HepG2 (cell line): ENCODE data around the gene PCED1B. TPM values are rescaled to one million over a fixed set of nuclear protein-coding genes. Genes with fewer than 3 reads are reported as not detected.

Experiments
- AHDC1 ChIP-seq: sonication (generic); formaldehyde crosslinking; IDR thresholded peaks from 2 replicates; pipeline ENCODE4 v1.5.1; 2020; ENCODE audit warnings: mild to moderate bottlenecking, missing genetic modification reagents, borderline replicate concordance
- AHR ChIP-seq: IDR thresholded peaks from 2 replicates; pipeline ENCODE4 v1.6.1; 2018; ENCODE audit warnings: missing genetic modification reagents, missing compliant biosample characterization
- MTERF4 ChIP-seq: sonication (generic); formaldehyde crosslinking; IDR thresholded peaks from 2 replicates; pipeline ENCODE4 v1.8.0; 2023; ENCODE audit warnings: mild to moderate bottlenecking, missing genetic modification reagents
- PRPF4 ChIP-seq: fragments of 200-400 bp; formaldehyde crosslinking; IDR thresholded peaks from 2 replicates; pipeline ENCODE4 v1.6.1; 2016; ENCODE audit warnings: low read length, low read depth; ENCODE audit not compliant: poor library complexity, severe bottlenecking
- ZNF883 ChIP-seq: sonication (generic); formaldehyde crosslinking; IDR thresholded peaks from 2 replicates; pipeline ENCODE4 v1.5.1; 2020; ENCODE audit warnings: mild to moderate bottlenecking, missing genetic modification reagents; ENCODE audit errors: not compliant biosample characterization
- polyA plus RNA-seq, 8 experiments: library from polyadenylated mRNA; depleted of rRNA in 3 of 8; stranded (reverse) in 7 of 8; unstranded in 1 of 8; fragments of >200 nt; fragmentation: Illumina TruSeq in 4 of 8; extraction: Trizol in 4 of 8; gene quantifications; 2 replicates each; pipeline versions ENCODE4 v1.2.1 to v1.2.3, GENCODE V29; 2011 to 2016; ENCODE audit warnings: low read depth in 4 of 8, missing spikeins in 1 of 8, mixed read lengths in 1 of 8; ENCODE audit not compliant: insufficient read depth in 1 of 8
- total RNA-seq, 5 experiments: library from RNA; depleted of rRNA; stranded (reverse); fragments of >200 nt; fragmentation: Illumina TruSeq; extraction: Trizol; gene quantifications; 2 replicates each; pipeline ENCODE4 v1.2.3, GENCODE V29; 2016; ENCODE audit warnings: low read depth in 1 of 5

The PCED1B gene
- total and polyA plus RNA-seq, 2 of the 13 experiments (the other 11 are each of a cell fraction or from before 2014, with no cell fraction given): 0.11 to 0.37 TPM

- TF ChIP-seq AHDC1 (CRISPR knock-in tag): no peak
- TF ChIP-seq MTERF4 (CRISPR knock-in tag): no peak
- TF ChIP-seq AHR: no peak
- TF ChIP-seq PRPF4: no peak
- no peak for TF ChIP-seq ZNF883
These were observed 190.5 kb downstream of the PCED1B start (continued) for GRCh38 chr12:47269916-47270315.
